K562 (cell line): ENCODE data around the gene EIF4G2. TPM values are rescaled to one million over a fixed set of nuclear protein-coding genes. Genes with fewer than 3 reads are reported as not detected.

Experiments used
- BRD9 ChIP-seq: fragments of 450-650 bp; IDR thresholded peaks from 2 replicates; pipeline ENCODE4 v1.6.1; 2018; ENCODE audit warnings: low read depth; ENCODE audit not compliant: partially characterized antibody
- CHD1 ChIP-seq: fragments of 200-600 bp; sonication (generic); IDR thresholded peaks from one replicate; pipeline ENCODE4 v1.6.1; 2012; ENCODE audit warnings: mild to moderate bottlenecking, moderate library complexity, low read length, inconsistent platforms
- ELF1 ChIP-seq: fragments of 200-800 bp; sonication (Bioruptor generic); IDR thresholded peaks from 2 replicates; pipeline ENCODE4 v1.6.1; 2016; ENCODE audit warnings: missing genetic modification characterization, missing compliant biosample characterization
- EP300 ChIP-seq: IDR thresholded peaks from 2 replicates; pipeline ENCODE4 v1.6.1; 2012; ENCODE audit warnings: low read length, improper control_type of control experiment
- EP400 ChIP-seq: fragments of 450-650 bp; IDR thresholded peaks from 2 replicates; pipeline ENCODE4 v1.6.1; 2017; ENCODE audit warnings: antibody characterized with exemption, mild to moderate bottlenecking, moderate library complexity
- ETS2 ChIP-seq: IDR thresholded peaks from 2 replicates; pipeline ENCODE4 v1.6.1; 2016; ENCODE audit warnings: borderline replicate concordance, missing genetic modification characterization, mild to moderate bottlenecking, moderate library complexity, missing compliant biosample characterization; ENCODE audit not compliant: poor library complexity, severe bottlenecking
- GTF2E2 ChIP-seq: fragments of 200-800 bp; sonication (Bioruptor generic); IDR thresholded peaks from 2 replicates; pipeline ENCODE4 v1.6.1; 2016; ENCODE audit warnings: missing genetic modification characterization, missing compliant biosample characterization
- ILF3 ChIP-seq: fragments of 450-650 bp; IDR thresholded peaks from 2 replicates; pipeline ENCODE4 v1.6.1; 2018; ENCODE audit warnings: antibody characterized with exemption, mild to moderate bottlenecking, moderate library complexity, borderline replicate concordance
- NR2C2 ChIP-seq, 2 experiments: fragments of 200-800 bp in 1 of 2; sonication (Bioruptor generic) in 1 of 2; sonication (generic) in 1 of 2; formaldehyde crosslinking in 1 of 2; IDR thresholded peaks; 2 replicates each; pipeline versions ENCODE4 v1.6.1 to v1.8.0; 2016 to 2022; ENCODE audit warnings: mild to moderate bottlenecking in 1 of 2, missing compliant biosample characterization in 1 of 2, missing genetic modification characterization in 1 of 2, missing genetic modification reagents in 1 of 2
- TAF1 ChIP-seq: IDR thresholded peaks from 2 replicates; pipeline ENCODE4 v1.6.1; 2011; ENCODE audit warnings: mild to moderate bottlenecking, low read length, moderate library complexity; ENCODE audit not compliant: insufficient read depth, control insufficient read depth, severe bottlenecking; ENCODE audit errors: extremely low read depth
- TFE3 ChIP-seq: fragments of 450-650 bp; formaldehyde crosslinking; IDR thresholded peaks from 2 replicates; pipeline ENCODE4 v1.4.0; 2020; ENCODE audit warnings: mild to moderate bottlenecking, mixed read lengths
- THAP7 ChIP-seq: fragments of 250-450 bp; sonication (Bioruptor Pico); IDR thresholded peaks from 2 replicates; pipeline ENCODE4 v1.5.0; 2021
- ZBED1 ChIP-seq: IDR thresholded peaks from 2 replicates; pipeline ENCODE4 v1.6.1; 2014
- ZBTB11 ChIP-seq, 3 experiments: fragments of 200-800 bp in 1 of 3; fragments of 250-450 bp in 1 of 3; fragments of 450-650 bp in 1 of 3; sonication (Bioruptor Pico) in 1 of 3; sonication (Bioruptor generic) in 1 of 3; formaldehyde crosslinking in 1 of 3; IDR thresholded peaks; 2 replicates each; pipeline versions ENCODE4 v1.6.1 to v1.8.0; 2016 to 2022; ENCODE audit warnings: mild to moderate bottlenecking in 2 of 3, missing genetic modification characterization in 2 of 3, missing compliant biosample characterization in 1 of 3, moderate library complexity in 1 of 3
- ZNF274 ChIP-seq: IDR thresholded peaks from 2 replicates; pipeline ENCODE4 v1.6.1; 2011; ENCODE audit warnings: low read depth, mild to moderate bottlenecking, low read length, moderate library complexity, borderline replicate concordance
- ZSCAN29 ChIP-seq: fragments of 450-650 bp; IDR thresholded peaks from 2 replicates; pipeline ENCODE4 v1.6.1; 2017
- polyA plus RNA-seq, 8 experiments: library from polyadenylated mRNA; depleted of rRNA in 4 of 8; stranded (reverse) in 5 of 8; unstranded in 3 of 8; fragments of >200 nt; fragmentation: Nextera tagmentation in 2 of 8; fragmentation: Illumina TruSeq in 1 of 8; extraction: Ambion mirVana in 2 of 8; extraction: Trizol in 1 of 8; gene quantifications; 2 replicates each; pipeline versions ENCODE4 v1.2.1 to v1.2.3, GENCODE V29; 2011 to 2014; ENCODE audit warnings: inconsistent platforms in 1 of 8, missing spikeins in 1 of 8
- total RNA-seq, 7 experiments: library from RNA; depleted of rRNA in 6 of 7; stranded (reverse); fragments of >200 nt in 6 of 7; fragmentation: Illumina TruSeq in 2 of 7; extraction: Trizol in 2 of 7; gene quantifications; 2 replicates each; pipeline versions ENCODE4 v1.2.1 to v1.2.3, GENCODE V29; 2011 to 2021; ENCODE audit warnings: low replicate concordance in 1 of 7
- TF ChIP-seq, protein P1 (sequence below): IDR thresholded peaks from 2 replicates; pipeline ENCODE4 v1.6.1; 2011; ENCODE audit warnings: borderline replicate concordance, low read depth, mild to moderate bottlenecking, moderate library complexity, low read length; ENCODE audit not compliant: insufficient read depth, poor library complexity, severe bottlenecking

Gene EIF4G2
- total and polyA plus RNA-seq, 9 of the 15 experiments (the other 6 are each of a cell fraction or from before 2014, with no cell fraction given): 206 to 790 (median 646) TPM

- peak in 1 of 3 experiments; percentile 77; a peak in 2 of 6 replicates for TF ChIP-seq ZBTB11 (CRISPR knock-in tag; IDR thresholded peaks at IDR 0.05)
- peak; percentile 53; the same call in 1 of the 2 replicates for TF ChIP-seq ELF1 (tag)
- TF ChIP-seq TFE3: no peak
- peak; percentile 1 for TF ChIP-seq CHD1
- TF ChIP-seq EP400: no peak
- TF ChIP-seq ILF3: no peak
- TF ChIP-seq ZSCAN29: peak; percentile 97
- TF ChIP-seq, protein P1, sequence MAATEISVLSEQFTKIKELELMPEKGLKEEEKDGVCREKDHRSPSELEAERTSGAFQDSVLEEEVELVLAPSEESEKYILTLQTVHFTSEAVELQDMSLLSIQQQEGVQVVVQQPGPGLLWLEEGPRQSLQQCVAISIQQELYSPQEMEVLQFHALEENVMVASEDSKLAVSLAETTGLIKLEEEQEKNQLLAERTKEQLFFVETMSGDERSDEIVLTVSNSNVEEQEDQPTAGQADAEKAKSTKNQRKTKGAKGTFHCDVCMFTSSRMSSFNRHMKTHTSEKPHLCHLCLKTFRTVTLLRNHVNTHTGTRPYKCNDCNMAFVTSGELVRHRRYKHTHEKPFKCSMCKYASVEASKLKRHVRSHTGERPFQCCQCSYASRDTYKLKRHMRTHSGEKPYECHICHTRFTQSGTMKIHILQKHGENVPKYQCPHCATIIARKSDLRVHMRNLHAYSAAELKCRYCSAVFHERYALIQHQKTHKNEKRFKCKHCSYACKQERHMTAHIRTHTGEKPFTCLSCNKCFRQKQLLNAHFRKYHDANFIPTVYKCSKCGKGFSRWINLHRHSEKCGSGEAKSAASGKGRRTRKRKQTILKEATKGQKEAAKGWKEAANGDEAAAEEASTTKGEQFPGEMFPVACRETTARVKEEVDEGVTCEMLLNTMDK: no peak
- TF ChIP-seq GTF2E2 (tag): 0 out of 2 replicates have a peak, but pooled peaks have one; percentile 22
- no peak for TF ChIP-seq NR2C2 (CRISPR knock-in tag; IDR thresholded peaks at IDR 0.05)
- TF ChIP-seq NR2C2 (tag; IDR thresholded peaks at IDR 0.05): peak; percentile 70; the same call in 1 of the 2 replicates
- 0 out of 2 replicates have a peak, but pooled peaks have one; percentile 14 for TF ChIP-seq EP300
- TF ChIP-seq THAP7: 0 out of 2 replicates have a peak, but pooled peaks have one; percentile 67
- TF ChIP-seq BRD9: peak; percentile 21
- 0 out of 2 replicates have a peak, but pooled peaks have one; percentile 3 for TF ChIP-seq ZBED1
- no peak for TF ChIP-seq ZNF274
- TF ChIP-seq ETS2: no peak
- TF ChIP-seq TAF1: peak; percentile 5
Observed at GRCh38 chr11:10856689-10857458, 48.1 kb upstream of the EIF4G2 start (continued).
